T-cell (primary cell): ENCODE measurements around the gene ANKK1. TPM values are rescaled to one million over a fixed set of nuclear protein-coding genes. Genes with fewer than 3 reads are reported as not detected.

Source experiments
- ATAC-seq, 4 experiments: fragments of 200-7000 bp in 3 of 4; fragments of 150-1000 bp in 1 of 4; cut with Tn5 transposase; replicated peaks in 1 of 4; 1 replicate in 3 of 4; 2 replicates in 1 of 4; pipeline ENCODE4 v1.10.0; 2021; ENCODE audit warnings: moderate library complexity in 3 of 4, mild to moderate bottlenecking in 2 of 4, moderate number of reproducible peaks in 1 of 4
- CTCF ChIA-PET, 2 donors: fragments of 300-600 bp; sonication (Branson Sonifier 250); formaldehyde crosslinking; loops; one replicate each; lab custom pipeline; 2022; ENCODE audit warnings: antibody characterized with exemption in 2 of 2; lab: Charles Lee
- POLR2A ChIA-PET, 2 donors: fragments of 300-600 bp; sonication (Branson Sonifier 250); formaldehyde crosslinking; loops; one replicate each; lab custom pipeline; 2022; ENCODE audit warnings: antibody characterized with exemption in 2 of 2; lab: Charles Lee
- DNase-seq, 35 experiments: peaks; one replicate each; pipeline versions ENCODE4 v3.0.0 to v3.0.0-alpha.2; 2013 to 2023
- H3K27ac ChIP-seq: one replicate; pipeline ENCODE4 v1.5.1; 2013; ENCODE audit warnings: low read length
- H3K27me3 ChIP-seq, 2 experiments: replicated peaks in 1 of 2; 1 replicate in 1 of 2; 2 replicates in 1 of 2; pipeline versions ENCODE4 v1.6.1 to v1.7.0; 2013; ENCODE audit warnings: low read length in 1 of 2, mixed read lengths in 1 of 2; ENCODE audit not compliant: control insufficient read depth in 2 of 2, insufficient read depth in 2 of 2; ENCODE audit errors: extremely low read depth in 1 of 2
- H3K36me3 ChIP-seq, 2 donors: 1 replicate in 1 of 2; 2 replicates in 1 of 2; pipeline versions ENCODE4 v1.6.1 to v1.7.0; 2013; ENCODE audit warnings: low read length in 1 of 2; ENCODE audit not compliant: control insufficient read depth in 2 of 2, insufficient read depth in 1 of 2; ENCODE audit errors: extremely low read depth in 1 of 2
- H3K4me1 ChIP-seq, 2 experiments: 1 replicate in 1 of 2; 2 replicates in 1 of 2; pipeline versions ENCODE4 v1.6.1 to v1.7.0; 2013; ENCODE audit warnings: low read length in 2 of 2, mixed read lengths in 1 of 2; ENCODE audit not compliant: insufficient read depth in 2 of 2, control insufficient read depth in 1 of 2; ENCODE audit errors: extremely low read depth in 1 of 2
- H3K4me3 ChIP-seq, 2 donors: 1 replicate in 1 of 2; 2 replicates in 1 of 2; pipeline versions ENCODE4 v1.5.1 to v1.7.0; 2013; ENCODE audit warnings: mild to moderate bottlenecking in 2 of 2, low read length in 1 of 2, moderate library complexity in 1 of 2; ENCODE audit not compliant: control insufficient read depth in 1 of 2; ENCODE audit errors: extremely low read depth in 1 of 2
- H3K9me3 ChIP-seq: 2 replicates; pipeline ENCODE4 v1.7.0; 2013
- H3K27ac Mint-ChIP-seq, 2 donors: one replicate each; pipeline ENCODE4 v1.8.0; 2020 to 2021; ENCODE audit warnings: mild to moderate bottlenecking in 2 of 2, mixed read lengths in 2 of 2
- H3K27me3 Mint-ChIP-seq, 2 donors: one replicate each; pipeline ENCODE4 v1.8.0; 2021 to 2022; ENCODE audit warnings: mixed read lengths in 2 of 2
- H3K36me3 Mint-ChIP-seq: one replicate; pipeline ENCODE4 v1.8.0; 2021; ENCODE audit warnings: mixed read lengths
- H3K4me1 Mint-ChIP-seq, 3 donors: one replicate each; pipeline ENCODE4 v1.8.0; 2020 to 2022; ENCODE audit warnings: mixed read lengths in 3 of 3, mild to moderate bottlenecking in 1 of 3
- H3K4me3 Mint-ChIP-seq, 3 donors: one replicate each; pipeline ENCODE4 v1.8.0; 2020 to 2022; ENCODE audit warnings: mild to moderate bottlenecking in 3 of 3, mixed read lengths in 3 of 3, moderate library complexity in 3 of 3
- H3K9me3 Mint-ChIP-seq, 3 donors: one replicate each; pipeline ENCODE4 v1.8.0; 2020 to 2022; ENCODE audit warnings: mixed read lengths in 3 of 3
- WGBS: methylation state at CpG from one replicate; pipeline ENCODE4 v1.1.5; 2013; ENCODE audit warnings: missing lambda C conversion rate; ENCODE audit not compliant: insufficient coverage; 5-methylcytosine and 5-hydroxymethylcytosine counted together
- total RNA-seq, 35 experiments: library from RNA in 6 of 35; stranded (reverse) in 6 of 35; fragments of 120-200 nt in 1 of 35; gene quantifications; one replicate each; pipeline versions ENCODE4 v1.2.1 to v1.2.4 and lab custom pipeline; 2013 to 2026

Gene ANKK1
- total RNA-seq, 5 donors from 2014 or later (not counting 1 experiment from before 2014, with no cell fraction given): 1.2 to 4.6 (median 3.3) TPM

DNA sequence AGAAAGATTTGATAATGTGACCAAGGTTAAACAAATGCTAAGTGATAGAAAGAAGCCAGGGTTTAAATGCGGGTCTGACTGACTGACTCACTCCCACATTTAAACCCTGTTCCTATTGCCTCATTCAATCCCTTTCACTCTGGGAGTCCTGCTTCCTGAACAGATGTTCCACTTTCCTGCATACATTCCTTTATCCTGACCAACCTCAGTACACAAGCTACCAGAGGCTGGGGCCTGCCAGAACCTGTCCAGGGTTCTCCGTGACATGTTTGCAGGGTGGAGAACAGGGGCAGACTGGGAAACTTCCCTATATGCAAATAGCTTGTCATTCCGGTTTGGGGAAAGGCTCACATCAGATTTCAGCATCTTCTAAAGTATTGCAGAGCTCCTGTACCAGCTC is 3.0 kb upstream of the ANKK1 start:
- ATAC-seq: no peak
- Mint-ChIP-seq H3K4me1 (no peaks in the 10 kb centered on the region), H3K27ac (no peak overlapping the region), H3K4me3 (no peak overlapping the region), H3K9me3 (peaks cover 0 to 4% (median 4%) of the 10 kb centered on the region in 3 donors), H3K27me3 (peaks cover 5% of the 10 kb centered on the region in 2 donors), H3K36me3 (peaks cover 35% of the 10 kb centered on the region)
- H3K4me3 ChIP-seq: no peak overlapping the region
- H3K4me1 ChIP-seq: peaks cover 0 to 9% of the 10 kb centered on the region in 2 experiments
- ChIA-PET CTCF (interaction anchor here in 1 of 2 donors (0.7 kb wide), 1 partner anchor 840 kb away, joined by 4 read pairs; no protein-coding TSS in a partner anchor), POLR2A (no interaction called here)
- no peaks in the 10 kb centered on the region for H3K9me3 ChIP-seq
- no peak overlapping the region for H3K27ac ChIP-seq
- WGBS: 100% methylated on average over 1 of the region's 3 CpGs
- no peak for DNase-seq
- no peaks in the 10 kb centered on the region for H3K36me3 ChIP-seq
- peaks cover 4 to 25% of the 10 kb centered on the region in 2 experiments for H3K27me3 ChIP-seq

DNA sequence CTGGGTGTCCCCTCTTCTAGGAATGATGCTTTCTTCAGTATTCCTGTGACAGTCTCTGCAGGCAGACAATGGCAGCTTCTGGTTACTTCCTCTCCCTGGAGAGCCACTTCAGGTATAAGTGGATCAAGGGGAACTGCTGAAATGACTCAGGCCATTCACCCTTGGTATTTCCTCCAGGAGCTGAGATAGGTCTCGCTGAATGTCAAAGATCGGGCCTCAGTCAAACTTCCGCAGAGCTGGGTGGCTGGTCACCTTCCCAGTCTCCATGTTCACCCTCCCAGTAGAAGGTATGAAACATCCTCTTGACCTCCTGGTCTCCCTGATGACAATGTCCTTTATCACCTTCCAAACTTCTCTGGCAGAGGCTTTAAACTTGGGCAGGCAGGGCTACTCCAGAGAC is 1.8 kb upstream of the ANKK1 start:
- Histone ChIP-seq H3K36me3 (no peaks in the 10 kb centered on the region), H3K27me3 (peaks cover 4 to 25% of the 10 kb centered on the region in 2 experiments), H3K4me3 (no peak overlapping the region), H3K9me3 (no peaks in the 10 kb centered on the region), H3K27ac (no peak overlapping the region), H3K4me1 (peaks cover 0 to 9% of the 10 kb centered on the region in 2 experiments)
- Mint-ChIP-seq H3K4me3 (no peak overlapping the region), H3K4me1 (no peaks in the 10 kb centered on the region), H3K36me3 (peaks cover 25% of the 10 kb centered on the region), H3K27ac (no peak overlapping the region), H3K27me3 (peaks cover 0 to 5% of the 10 kb centered on the region in 2 donors), H3K9me3 (peaks cover 0 to 4% (median 0%) of the 10 kb centered on the region in 3 donors)
- ChIA-PET CTCF (no interaction called here), POLR2A (no interaction called here)
- ATAC-seq (no peak), DNase-seq (no peak)
- WGBS: 100% methylated on average over 3 of the region's 3 CpGs

DNA sequence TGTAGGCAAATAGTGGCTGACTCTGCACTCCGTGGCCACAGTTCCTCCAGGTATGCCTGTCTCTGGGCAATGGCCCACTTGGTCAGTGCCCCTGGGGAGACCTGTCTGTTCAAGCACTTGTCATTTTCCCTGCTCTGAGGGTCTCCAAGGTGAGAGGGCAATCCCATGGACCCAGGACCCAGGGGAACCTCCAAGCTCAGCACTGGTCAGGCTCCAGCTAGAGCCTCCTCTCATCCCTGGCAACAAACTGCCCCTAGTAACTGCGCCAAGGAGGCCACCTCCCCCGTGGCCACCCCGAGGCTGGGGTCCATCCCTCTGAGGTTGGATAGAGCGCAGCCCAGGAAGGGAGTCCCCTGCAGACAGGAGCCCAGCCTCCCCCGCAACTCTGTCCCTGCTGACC is 713 bp upstream of the ANKK1 start:
- H3K9me3 ChIP-seq: no peaks in the 10 kb centered on the region
- no peak for ATAC-seq
- peaks cover 22% of the 10 kb centered on the region for H3K36me3 Mint-ChIP-seq
- peaks cover 0 to 4% (median 0%) of the 10 kb centered on the region in 3 donors for H3K9me3 Mint-ChIP-seq
- H3K27ac Mint-ChIP-seq: no peak overlapping the region
- no peak overlapping the region for H3K4me3 Mint-ChIP-seq
- 85% methylated on average over 5 of the region's 6 CpGs for WGBS
- H3K27me3 Mint-ChIP-seq: peaks cover 0 to 5% of the 10 kb centered on the region in 2 donors
- no peak for DNase-seq
- no peak overlapping the region for H3K4me3 ChIP-seq
- CTCF ChIA-PET: no interaction called here
- H3K27ac ChIP-seq: no peak overlapping the region
- no peaks in the 10 kb centered on the region for H3K4me1 Mint-ChIP-seq
- POLR2A ChIA-PET: no interaction called here
- peaks cover 4 to 30% of the 10 kb centered on the region in 2 experiments for H3K27me3 ChIP-seq
- H3K36me3 ChIP-seq: no peaks in the 10 kb centered on the region
- H3K4me1 ChIP-seq: peaks cover 0 to 9% of the 10 kb centered on the region in 2 experiments

DNA sequence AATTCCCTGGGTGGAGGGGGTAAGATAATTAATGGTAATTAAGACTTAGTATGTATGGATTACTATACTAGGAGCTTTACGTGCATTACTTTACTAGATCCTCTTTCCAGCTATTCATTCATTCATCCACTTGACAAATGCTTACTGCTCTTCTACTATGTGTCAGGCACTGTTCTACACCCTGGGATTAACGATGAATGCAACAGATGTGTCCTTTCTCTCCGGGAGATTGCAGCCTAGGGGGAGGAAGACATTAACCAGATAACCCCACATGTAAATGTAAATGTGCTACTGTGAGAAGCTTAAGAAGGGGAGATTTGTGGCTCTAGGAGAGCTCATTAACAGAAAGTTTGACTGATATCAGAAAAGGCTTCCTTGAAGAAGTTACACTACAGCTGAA is 1.7 kb downstream of the ANKK1 start:
- Mint-ChIP-seq H3K4me3 (no peak overlapping the region), H3K27ac (no peak overlapping the region), H3K36me3 (peaks cover 20% of the 10 kb centered on the region), H3K4me1 (no peaks in the 10 kb centered on the region), H3K9me3 (peaks cover 0 to 4% (median 0%) of the 10 kb centered on the region in 3 donors), H3K27me3 (peaks cover 3 to 5% of the 10 kb centered on the region in 2 donors)
- Histone ChIP-seq H3K27ac (no peak overlapping the region), H3K36me3 (no peaks in the 10 kb centered on the region), H3K4me3 (no peak overlapping the region), H3K9me3 (no peaks in the 10 kb centered on the region), H3K4me1 (peaks cover 0 to 9% of the 10 kb centered on the region in 2 experiments), H3K27me3 (peaks cover 4 to 32% of the 10 kb centered on the region in 2 experiments)
- POLR2A ChIA-PET: no interaction called here
- DNase-seq: no peak
- no peak for ATAC-seq
- CTCF ChIA-PET: interaction anchor here (0.6 kb wide), 2 partner anchors 28 to 155 kb away, joined by 3 read pairs; no protein-coding TSS in a partner anchor
- WGBS: no CpG with 5 or more reads among the region's 3 CpGs

DNA sequence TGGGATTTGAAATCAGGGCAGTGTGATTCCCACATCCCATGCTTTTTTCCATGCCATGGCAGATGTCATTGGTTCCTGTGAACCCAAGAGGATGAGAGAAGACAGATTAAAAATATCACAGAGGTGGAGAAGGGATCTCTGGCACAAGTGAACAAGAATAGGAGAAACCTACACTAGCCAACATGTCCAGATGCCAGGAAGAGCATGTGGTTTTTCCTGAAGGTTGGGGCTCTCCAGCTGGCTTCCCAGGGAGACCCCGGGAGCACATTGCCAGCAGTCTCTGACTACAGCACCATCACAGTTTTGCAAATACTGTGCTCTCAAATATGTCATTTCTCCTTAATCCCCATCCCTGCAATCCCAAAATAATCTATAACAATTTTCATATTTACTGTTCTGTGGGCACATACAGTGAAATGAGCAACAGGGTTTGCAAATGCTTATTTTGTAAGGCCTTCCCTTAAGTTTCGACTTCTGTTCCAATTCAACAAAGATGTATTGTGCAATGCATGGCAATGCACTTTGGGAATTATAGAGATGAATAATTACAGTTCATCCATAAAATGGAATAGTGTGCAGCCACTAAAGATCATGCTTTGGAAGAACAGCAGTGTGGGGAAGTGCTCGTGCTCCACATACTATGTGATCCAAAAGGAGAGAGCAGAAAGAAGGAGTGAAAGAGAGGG is 4.8 kb downstream of the ANKK1 start:
- no peak for ATAC-seq
- H3K9me3 Mint-ChIP-seq: no peaks in the 10 kb centered on the region
- WGBS: 94% methylated on average over 2 of the region's 3 CpGs
- H3K36me3 Mint-ChIP-seq: peaks cover 3% of the 10 kb centered on the region
- Histone ChIP-seq H3K27me3 (peaks cover 0 to 27% of the 10 kb centered on the region in 2 experiments), H3K9me3 (no peaks in the 10 kb centered on the region), H3K4me1 (peaks cover 0 to 9% of the 10 kb centered on the region in 2 experiments), H3K36me3 (no peaks in the 10 kb centered on the region), H3K4me3 (no peak overlapping the region), H3K27ac (no peak overlapping the region)
- no peak overlapping the region for H3K4me3 Mint-ChIP-seq
- DNase-seq: no peak
- H3K27me3 Mint-ChIP-seq: peaks cover under 1 to 3% of the 10 kb centered on the region in 2 donors
- H3K4me1 Mint-ChIP-seq: no peaks in the 10 kb centered on the region
- ChIA-PET POLR2A (interaction anchor here in 1 of 2 donors (0.7 kb wide), 1 partner anchor 1745 kb away, joined by 3 read pairs; no protein-coding TSS in a partner anchor), CTCF (no interaction called here)
- H3K27ac Mint-ChIP-seq: no peak overlapping the region

DNA sequence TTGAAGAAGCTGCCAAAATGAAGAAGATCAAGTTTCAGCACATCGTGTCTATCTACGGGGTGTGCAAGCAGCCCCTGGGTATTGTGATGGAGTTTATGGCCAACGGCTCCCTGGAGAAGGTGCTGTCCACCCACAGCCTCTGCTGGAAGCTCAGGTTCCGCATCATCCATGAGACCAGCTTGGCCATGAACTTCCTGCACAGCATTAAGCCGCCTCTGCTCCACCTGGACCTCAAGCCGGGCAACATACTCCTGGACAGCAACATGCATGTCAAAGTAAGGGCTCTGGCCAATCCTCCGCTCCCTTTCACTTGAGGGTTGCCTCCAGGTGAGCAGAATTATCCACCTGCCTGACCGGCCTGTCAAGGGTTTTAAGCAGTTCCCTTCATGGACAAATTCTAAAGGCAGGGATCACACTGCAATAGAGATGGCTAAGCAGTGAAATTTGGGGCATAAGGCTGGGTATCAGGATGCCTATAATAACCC is 6.0 kb downstream of the ANKK1 start:
- no peak overlapping the region for H3K4me3 Mint-ChIP-seq
- H3K27me3 ChIP-seq: peaks cover 0 to 15% of the 10 kb centered on the region in 2 experiments
- no peaks in the 10 kb centered on the region for H3K4me1 Mint-ChIP-seq
- no peak for DNase-seq
- no peaks in the 10 kb centered on the region for H3K4me1 ChIP-seq
- no peaks in the 10 kb centered on the region for H3K9me3 Mint-ChIP-seq
- CTCF ChIA-PET: no interaction called here
- no peaks in the 10 kb centered on the region for H3K9me3 ChIP-seq
- POLR2A ChIA-PET: no interaction called here
- H3K36me3 Mint-ChIP-seq: peaks cover 3% of the 10 kb centered on the region
- ATAC-seq: no peak
- H3K36me3 ChIP-seq: no peaks in the 10 kb centered on the region
- H3K27ac ChIP-seq: no peak overlapping the region
- 90% methylated on average over 6 of the region's 8 CpGs for WGBS
- no peak overlapping the region for H3K27ac Mint-ChIP-seq
- H3K27me3 Mint-ChIP-seq: peaks cover 0 to 3% of the 10 kb centered on the region in 2 donors
- no peak overlapping the region for H3K4me3 ChIP-seq
